Measurements from ENCODE around the gene NINJ2. TPM values are rescaled to one million over a fixed set of nuclear protein-coding genes. Genes with fewer than 3 reads are reported as not detected.

Gene NINJ2
- total RNA-seq, 2 experiments from 2014 or later: 1.1 to 3.4 TPM

GRCh38 chr12:662566-663292 is 516 bp downstream of the NINJ2 start:
- no peak for ATAC-seq (ENCODE audit: poor library complexity)
- Mint-ChIP-seq H3K4me3 (peak overlapping the region; percentile 84), H3K27ac (peak overlapping the region; percentile 63), H3K27me3 (no peaks in the 10 kb centered on the region), H3K36me3 (ENCODE audit: low read depth) (no peaks in the 10 kb centered on the region), H3K4me1 (ENCODE audit: low read depth) (peaks cover 62% of the 10 kb centered on the region), H3K9me3 (no peaks in the 10 kb centered on the region)
- H3K36me3 ChIP-seq (ENCODE audit: insufficient read depth, low read length): no peaks in the 10 kb centered on the region
- ChIA-PET POLR2A (interaction anchor here (0.8 to 7.0 kb wide), 12 partner anchors 9 to 89 kb away, joined by 3 to 56 read pairs (median 4); partner anchors contain the start of gene WNK1), CTCF (interaction anchor here (1.0 to 1.8 kb wide), 6 partner anchors 10 to 88 kb away, joined by 4 to 5 read pairs (median 4); no protein-coding TSS in a partner anchor)
- peaks cover 67% of the 10 kb centered on the region for H3K4me1 ChIP-seq (ENCODE audit: insufficient read depth, low read length)
- H3K9me3 ChIP-seq (ENCODE audit: control insufficient read depth in 1 of 2, insufficient read depth in 1 of 2, low read length in 2 of 2): no peaks in the 10 kb centered on the region
- DNase-seq: peak in 1 of 14 experiments; percentile 25
- H3K27me3 ChIP-seq (ENCODE audit: control insufficient read depth in 1 of 2, insufficient read depth in 2 of 2, low read length in 2 of 2): no peaks in the 10 kb centered on the region
- TF ChIP-seq CTCF (IDR thresholded peaks at IDR 0.05): no peak
- intact Hi-C loops (cut with DNase I, micrococcal nuclease): loop anchor here in 1 of 2 experiments (2.0 to 10.0 kb wide), 3 partner anchors 54 to 150 kb away; no protein-coding TSS in a partner anchor
- H3K4me3 ChIP-seq (ENCODE audit: low read length): peak overlapping the region; percentile 1
- no peak overlapping the region for H3K27ac ChIP-seq (ENCODE audit: low read depth in 1 of 2, low read length in 2 of 2)

GRCh38 chr12:661720-662486 is 1.3 kb downstream of the NINJ2 start:
- no peaks in the 10 kb centered on the region for H3K36me3 Mint-ChIP-seq (ENCODE audit: low read depth)
- ChIA-PET POLR2A (interaction anchor here (0.5 to 7.0 kb wide), 9 partner anchors 10 to 90 kb away, joined by 3 to 56 read pairs (median 4); partner anchors contain the start of gene WNK1), CTCF (interaction anchor here (1.3 to 1.8 kb wide), 5 partner anchors 11 to 89 kb away, joined by 4 to 5 read pairs (median 5); no protein-coding TSS in a partner anchor)
- Histone ChIP-seq H3K4me1 (ENCODE audit: insufficient read depth, low read length) (peaks cover 59% of the 10 kb centered on the region), H3K27ac (ENCODE audit: low read depth in 1 of 2, low read length in 2 of 2) (no peak overlapping the region), H3K27me3 (ENCODE audit: control insufficient read depth in 1 of 2, insufficient read depth in 2 of 2, low read length in 2 of 2) (no peaks in the 10 kb centered on the region), H3K9me3 (ENCODE audit: control insufficient read depth in 1 of 2, insufficient read depth in 1 of 2, low read length in 2 of 2) (no peaks in the 10 kb centered on the region), H3K4me3 (ENCODE audit: low read length) (no peak overlapping the region), H3K36me3 (ENCODE audit: insufficient read depth, low read length) (no peaks in the 10 kb centered on the region)
- intact Hi-C loops (cut with DNase I, micrococcal nuclease): loop anchor here in 1 of 2 experiments (2.0 to 10.0 kb wide), 3 partner anchors 53 to 150 kb away; no protein-coding TSS in a partner anchor
- peaks cover 54% of the 10 kb centered on the region for H3K4me1 Mint-ChIP-seq (ENCODE audit: low read depth)
- no peaks in the 10 kb centered on the region for H3K9me3 Mint-ChIP-seq
- peak overlapping the region; percentile 84 for H3K4me3 Mint-ChIP-seq
- peak overlapping the region; percentile 63 for H3K27ac Mint-ChIP-seq
- DNase-seq: peak in 1 of 14 experiments; percentile 36
- ATAC-seq (ENCODE audit: poor library complexity): no peak
- TF ChIP-seq CTCF (IDR thresholded peaks at IDR 0.05): no peak
- H3K27me3 Mint-ChIP-seq: no peaks in the 10 kb centered on the region

- no peaks in the 10 kb centered on the region for H3K9me3 ChIP-seq (ENCODE audit: control insufficient read depth in 1 of 2, insufficient read depth in 1 of 2, low read length in 2 of 2)
- Mint-ChIP-seq H3K4me1 (ENCODE audit: low read depth) (peaks cover 35% of the 10 kb centered on the region), H3K27me3 (no peaks in the 10 kb centered on the region), H3K36me3 (ENCODE audit: low read depth) (no peaks in the 10 kb centered on the region), H3K4me3 (no peak overlapping the region), H3K27ac (no peak overlapping the region), H3K9me3 (no peaks in the 10 kb centered on the region)
- intact Hi-C loops (cut with DNase I, micrococcal nuclease): loop anchor here in 1 of 2 experiments (1.0 kb wide), 1 partner anchor 29 kb away; no protein-coding TSS in a partner anchor
- no peak for ATAC-seq (ENCODE audit: poor library complexity)
- H3K4me3 ChIP-seq (ENCODE audit: low read length): no peak overlapping the region
- ChIA-PET POLR2A (interaction anchor here (0.6 kb wide), 1 partner anchor 15 kb away, joined by 3 read pairs; no protein-coding TSS in a partner anchor), CTCF (no interaction called here)
- TF ChIP-seq CTCF (IDR thresholded peaks at IDR 0.05): no peak
- peaks cover 40% of the 10 kb centered on the region for H3K4me1 ChIP-seq (ENCODE audit: insufficient read depth, low read length)
- no peaks in the 10 kb centered on the region for H3K27me3 ChIP-seq (ENCODE audit: control insufficient read depth in 1 of 2, insufficient read depth in 2 of 2, low read length in 2 of 2)
- no peak overlapping the region for H3K27ac ChIP-seq (ENCODE audit: low read depth in 1 of 2, low read length in 2 of 2)
- H3K36me3 ChIP-seq (ENCODE audit: insufficient read depth, low read length): no peaks in the 10 kb centered on the region
- DNase-seq: no peak
These were observed 4.1 kb downstream of the NINJ2 start for GRCh38 chr12:659090-659683.

All from CD4-positive, alpha-beta T cell (primary cell).